HCT116 (cell line): Measurements from ENCODE around the gene PCNX1.

ENCODE experiments used
- POLR2A ChIP-seq: IDR thresholded peaks from 2 replicates; pipeline ENCODE4 v1.7.0; 2011; ENCODE audit warnings: borderline replicate concordance; ENCODE audit not compliant: insufficient read depth, insufficient read length; ENCODE audit errors: extremely low read depth
- RAD21 ChIP-seq: IDR thresholded peaks from 2 replicates; pipeline ENCODE4 v1.6.1; 2012; ENCODE audit warnings: low read depth, mild to moderate bottlenecking
- TF ChIP-seq, protein P1 (sequence below), 3 experiments: fragments of 200-600 bp in 1 of 3; sonication (generic) in 1 of 3; IDR thresholded peaks in 2 of 3; conservative IDR thresholded peaks in 1 of 3; 2 replicates each; pipeline ENCODE4 v1.5.1; 2012 to 2017; ENCODE audit warnings: low read depth in 2 of 3, low read length in 2 of 3, antibody characterized with exemption in 1 of 3, borderline replicate concordance in 1 of 3, control low read depth in 1 of 3, mild to moderate bottlenecking in 1 of 3, mixed read lengths in 1 of 3, mixed run types in 1 of 3, moderate library complexity in 1 of 3; ENCODE audit not compliant: insufficient read depth in 1 of 3

GRCh38 chr14:71117839-71118743 is 210.8 kb downstream of the PCNX1 start:
- TF ChIP-seq, protein P1, sequence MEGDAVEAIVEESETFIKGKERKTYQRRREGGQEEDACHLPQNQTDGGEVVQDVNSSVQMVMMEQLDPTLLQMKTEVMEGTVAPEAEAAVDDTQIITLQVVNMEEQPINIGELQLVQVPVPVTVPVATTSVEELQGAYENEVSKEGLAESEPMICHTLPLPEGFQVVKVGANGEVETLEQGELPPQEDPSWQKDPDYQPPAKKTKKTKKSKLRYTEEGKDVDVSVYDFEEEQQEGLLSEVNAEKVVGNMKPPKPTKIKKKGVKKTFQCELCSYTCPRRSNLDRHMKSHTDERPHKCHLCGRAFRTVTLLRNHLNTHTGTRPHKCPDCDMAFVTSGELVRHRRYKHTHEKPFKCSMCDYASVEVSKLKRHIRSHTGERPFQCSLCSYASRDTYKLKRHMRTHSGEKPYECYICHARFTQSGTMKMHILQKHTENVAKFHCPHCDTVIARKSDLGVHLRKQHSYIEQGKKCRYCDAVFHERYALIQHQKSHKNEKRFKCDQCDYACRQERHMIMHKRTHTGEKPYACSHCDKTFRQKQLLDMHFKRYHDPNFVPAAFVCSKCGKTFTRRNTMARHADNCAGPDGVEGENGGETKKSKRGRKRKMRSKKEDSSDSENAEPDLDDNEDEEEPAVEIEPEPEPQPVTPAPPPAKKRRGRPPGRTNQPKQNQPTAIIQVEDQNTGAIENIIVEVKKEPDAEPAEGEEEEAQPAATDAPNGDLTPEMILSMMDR (IDR thresholded peaks at IDR 0.05 in 2 of 3, conservative IDR thresholded peaks at IDR 0.05 in 1 of 3; ENCODE audit: borderline replicate concordance in 1 of 3, insufficient read depth in 1 of 3, low read depth in 2 of 3, low read length in 2 of 3) = no peak
- no peak for TF ChIP-seq RAD21
- TF ChIP-seq POLR2A = no peak
